Measurements from ENCODE around the gene TRAPPC3. TPM values are rescaled to one million over a fixed set of nuclear protein-coding genes. Genes with fewer than 3 reads are reported as not detected.
"Not testable (repeated sequence)": the region's sequence is repeated elsewhere in the genome, so short reads cannot be mapped to it uniquely, and the experiment has no call there.

The TRAPPC3 gene
- total and polyA plus RNA-seq, 2 donors (not counting 1 experiment from before 2014, with no cell fraction given), result 40.5 to 42.1 TPM

- Mint-ChIP-seq H3K27ac (peak overlapping the region; percentile 82), H3K9me3 (ENCODE audit: insufficient read depth) (no peaks in the 10 kb centered on the region), H3K4me1 (peaks cover 70% of the 10 kb centered on the region), H3K27me3 (no peaks in the 10 kb centered on the region), H3K4me3 (peak overlapping the region; percentile 52)
- H3K4me2 ChIP-seq (replicated peaks; ENCODE audit: low read depth, low read length, poor library complexity, severe bottlenecking), result peak overlapping the region; percentile 75
- no peaks in the 10 kb centered on the region for H4K20me1 ChIP-seq (ENCODE audit: control insufficient read depth, insufficient read depth, low read length, poor library complexity, severe bottlenecking)
- ChIA-PET CTCF (interaction anchor here (0.9 to 7.2 kb wide), 6 partner anchors 9 to 126 kb away, joined by 3 to 63 read pairs (median 8); partner anchors contain the start of gene TRAPPC3), POLR2A (interaction anchor here (4.6 kb wide), 1 partner anchor 10 kb away, joined by 18 read pairs; the partner anchor contains the start of gene TRAPPC3)
- peaks cover 97% of the 10 kb centered on the region for H3K79me2 ChIP-seq (ENCODE audit: control insufficient read depth, insufficient read depth, low read length)
- no peak for TF ChIP-seq EZH2 (IDR thresholded peaks at IDR 0.05; ENCODE audit: borderline replicate concordance, insufficient read depth, low read depth, low read length, poor library complexity, severe bottlenecking)
- TF ChIP-seq CTCF (IDR thresholded peaks at IDR 0.05), result no peak
- ATAC-seq (ENCODE audit: low read depth) (no peak), DNase-seq (no peak)
- H3K9me3 ChIP-seq (ENCODE audit: control extremely low read depth in 1 of 3, control insufficient read depth in 2 of 3, insufficient read depth in 1 of 3, low read length in 2 of 3), result no peaks in the 10 kb centered on the region
- no peak overlapping the region for H3K4me3 ChIP-seq (ENCODE audit: control extremely low read depth in 1 of 5, extremely low read depth in 1 of 5, insufficient read depth in 1 of 5, low read depth in 2 of 5, low read length in 4 of 5)
- peak overlapping the region; percentile 78 to 88 for H3K27ac ChIP-seq (ENCODE audit: low read length in 2 of 2)
- no peak overlapping the region for H2AFZ ChIP-seq (ENCODE audit: insufficient read depth, low read depth, low read length, poor library complexity, severe bottlenecking)
- H3K27me3 ChIP-seq (replicated peaks in 1 of 4; ENCODE audit: control extremely low read depth in 1 of 4, control insufficient read depth in 3 of 4, insufficient read depth in 4 of 4, low read length in 3 of 4), result no peaks in the 10 kb centered on the region
- 96% methylated on average over 9 of the region's 10 CpGs for WGBS (ENCODE audit: insufficient coverage)
- peaks cover 61 to 73% of the 10 kb centered on the region in 2 donors for H3K4me1 ChIP-seq (ENCODE audit: control insufficient read depth in 2 of 2, insufficient read depth in 2 of 2, low read length in 2 of 2)
- intact Hi-C loops (cut with micrococcal nuclease), result loop anchor here (2.0 kb wide), 1 partner anchor 303 kb away; no protein-coding TSS in a partner anchor
- peaks cover 0 to 2% of the 10 kb centered on the region in 2 experiments for H3K36me3 ChIP-seq (replicated peaks in 1 of 2; ENCODE audit: control extremely low read depth in 1 of 2, control insufficient read depth in 1 of 2, extremely low read depth in 1 of 2, insufficient read depth in 2 of 2, low read length in 1 of 2)
- peak overlapping the region; percentile 18 for H3K9ac ChIP-seq (ENCODE audit: low read length)
Measured at GRCh38 chr1:36159614-36160387, 10.5 kb upstream of the TRAPPC3 start.

- not testable (repeated sequence) for H3K27me3 ChIP-seq (replicated peaks in 1 of 4; ENCODE audit: control extremely low read depth in 1 of 4, control insufficient read depth in 3 of 4, insufficient read depth in 4 of 4, low read length in 3 of 4); H3K9me3 Mint-ChIP-seq (ENCODE audit: insufficient read depth); H3K9me3 ChIP-seq (ENCODE audit: control extremely low read depth in 1 of 3, control insufficient read depth in 2 of 3, insufficient read depth in 1 of 3, low read length in 2 of 3)
Measured at GRCh38 chr1:36158827-36159252, 9.6 kb upstream of the TRAPPC3 start.

More at GRCh38 chr1:36158827-36159252, 9.6 kb upstream of the TRAPPC3 start:
- POLR2A ChIA-PET; H3K9ac ChIP-seq (ENCODE audit: low read length); H3K36me3 ChIP-seq (replicated peaks in 1 of 2; ENCODE audit: control extremely low read depth in 1 of 2, control insufficient read depth in 1 of 2, extremely low read depth in 1 of 2, insufficient read depth in 2 of 2, low read length in 1 of 2); ATAC-seq (ENCODE audit: low read depth); H3K4me3 ChIP-seq (ENCODE audit: control extremely low read depth in 1 of 5, extremely low read depth in 1 of 5, insufficient read depth in 1 of 5, low read depth in 2 of 5, low read length in 4 of 5); DNase-seq; H3K27me3 Mint-ChIP-seq; H3K4me2 ChIP-seq (replicated peaks; ENCODE audit: low read depth, low read length, poor library complexity, severe bottlenecking); H4K20me1 ChIP-seq (ENCODE audit: control insufficient read depth, insufficient read depth, low read length, poor library complexity, severe bottlenecking); H2AFZ ChIP-seq (ENCODE audit: insufficient read depth, low read depth, low read length, poor library complexity, severe bottlenecking): not testable (repeated sequence)
- Histone ChIP-seq H3K4me1 (ENCODE audit: control insufficient read depth in 2 of 2, insufficient read depth in 2 of 2, low read length in 2 of 2) (peaks cover 61 to 65% of the 10 kb centered on the region in 2 donors), H3K79me2 (ENCODE audit: control insufficient read depth, insufficient read depth, low read length) (peaks cover 95% of the 10 kb centered on the region), H3K27ac (ENCODE audit: low read length in 2 of 2) (peak overlapping the region in 1 of 2 donors; percentile 96)
- WGBS (ENCODE audit: insufficient coverage), result 98% methylated on average over 7 of the region's 10 CpGs
- Mint-ChIP-seq H3K27ac (peak overlapping the region; percentile 94), H3K4me1 (peaks cover 67% of the 10 kb centered on the region), H3K4me3 (peak overlapping the region; percentile 41)
- CTCF ChIA-PET, result interaction anchor here (5.9 to 7.2 kb wide), 2 partner anchors 8 to 30 kb away, joined by 51 to 63 read pairs; partner anchors contain the start of gene TRAPPC3
- intact Hi-C loops (cut with micrococcal nuclease), result loop anchor here (2.0 kb wide), 1 partner anchor 304 kb away; no protein-coding TSS in a partner anchor
